ENCODE measurements around the gene FOXK2.

Gene FOXK2

GRCh38 chr17:82609655-82610054 lies 90.1 kb downstream of the FOXK2 start:
- DNase-seq (ENCODE audit: low read depth) = no peak

- DNase-seq (ENCODE audit: low read depth) = no peak
These were observed 91.9 kb downstream of the FOXK2 start for GRCh38 chr17:82611140-82612058.

- no peak for DNase-seq (ENCODE audit: low read depth)
These were observed 94.0 kb downstream of the FOXK2 start for GRCh38 chr17:82613283-82614094.

- DNase-seq (ENCODE audit: low read depth) = no peak
These were observed 94.6 kb downstream of the FOXK2 start for GRCh38 chr17:82614095-82614631.

GRCh38 chr17:82615084-82616020 lies 95.8 kb downstream of the FOXK2 start:
- no peak for DNase-seq (ENCODE audit: low read depth)

- no peak for DNase-seq (ENCODE audit: low read depth)
These were observed 96.6 kb downstream of the FOXK2 start for GRCh38 chr17:82616021-82616711.

- DNase-seq (ENCODE audit: low read depth) = no peak
These were observed 99.7 kb downstream of the FOXK2 start for GRCh38 chr17:82619211-82619610.

- no peak for DNase-seq (ENCODE audit: low read depth)
These were observed 100.1 kb downstream of the FOXK2 start for GRCh38 chr17:82619641-82620040.

GRCh38 chr17:82623707-82624106 lies 104.2 kb downstream of the FOXK2 start:
- no peak for DNase-seq (ENCODE audit: low read depth)

- no peak for DNase-seq (ENCODE audit: low read depth)
These were observed 107.9 kb downstream of the FOXK2 start for GRCh38 chr17:82627405-82627804.

GRCh38 chr17:82629748-82630147 lies 110.2 kb downstream of the FOXK2 start:
- no peak for DNase-seq (ENCODE audit: low read depth)

GRCh38 chr17:82630212-82630611 lies 110.7 kb downstream of the FOXK2 start:
- no peak for DNase-seq (ENCODE audit: low read depth)

- no peak for DNase-seq (ENCODE audit: low read depth)
These were observed 112.0 kb downstream of the FOXK2 start for GRCh38 chr17:82631544-82631943.

- DNase-seq (ENCODE audit: low read depth) = no peak
These were observed 112.9 kb downstream of the FOXK2 start for GRCh38 chr17:82632451-82632850.

GRCh38 chr17:82633343-82633742 lies 113.8 kb downstream of the FOXK2 start:
- no peak for DNase-seq (ENCODE audit: low read depth)

GRCh38 chr17:82636626-82637598 lies 117.4 kb downstream of the FOXK2 start:
- DNase-seq (ENCODE audit: low read depth) = no peak

- no peak for DNase-seq (ENCODE audit: low read depth)
These were observed 118.7 kb downstream of the FOXK2 start for GRCh38 chr17:82638183-82638773.

GRCh38 chr17:82639628-82640027 lies 120.1 kb downstream of the FOXK2 start:
- no peak for DNase-seq (ENCODE audit: low read depth)

GRCh38 chr17:82640036-82640435 lies 120.5 kb downstream of the FOXK2 start:
- DNase-seq (ENCODE audit: low read depth) = no peak

All from fibroblast of the conjunctiva (primary cell).